GM18511 (cell line): ENCODE data around the gene MTA2.
"Not testable (repeated sequence)": the region's sequence is repeated elsewhere in the genome, so short reads cannot be mapped to it uniquely, and the experiment has no call there.

Experiments
- ATAC-seq: cut with Tn5 transposase; IDR thresholded peaks from one replicate; pipeline ENCODE4 v1.9.1; 2021; ENCODE audit warnings: mild to moderate bottlenecking, moderate library complexity; ENCODE audit not compliant: unreplicated experiment

MTA2 gene

DNA sequence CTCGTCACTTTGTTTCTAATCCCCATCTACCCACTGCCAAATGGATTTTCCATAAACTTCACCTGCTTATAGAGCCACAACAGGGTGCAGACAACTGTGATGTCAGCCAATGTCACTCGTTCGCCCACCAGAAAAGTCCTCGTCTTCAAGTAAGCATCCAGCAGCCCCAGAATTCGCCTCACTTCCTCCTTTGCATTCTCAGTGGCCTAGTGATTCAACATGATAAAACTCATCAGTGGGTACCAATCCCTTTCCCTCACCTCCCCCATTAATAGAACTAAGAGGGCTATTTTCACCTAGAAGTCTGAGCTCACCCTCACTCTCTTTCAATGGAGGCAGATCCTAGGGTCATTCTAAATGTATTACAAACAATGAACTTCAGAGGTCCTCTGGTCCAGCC lies 30.8 kb downstream of the MTA2 start:
- not testable (repeated sequence) for ATAC-seq

GRCh38 chr11:62569611-62570010 lies 32.1 kb downstream of the MTA2 start:
- ATAC-seq: no peak

DNA sequence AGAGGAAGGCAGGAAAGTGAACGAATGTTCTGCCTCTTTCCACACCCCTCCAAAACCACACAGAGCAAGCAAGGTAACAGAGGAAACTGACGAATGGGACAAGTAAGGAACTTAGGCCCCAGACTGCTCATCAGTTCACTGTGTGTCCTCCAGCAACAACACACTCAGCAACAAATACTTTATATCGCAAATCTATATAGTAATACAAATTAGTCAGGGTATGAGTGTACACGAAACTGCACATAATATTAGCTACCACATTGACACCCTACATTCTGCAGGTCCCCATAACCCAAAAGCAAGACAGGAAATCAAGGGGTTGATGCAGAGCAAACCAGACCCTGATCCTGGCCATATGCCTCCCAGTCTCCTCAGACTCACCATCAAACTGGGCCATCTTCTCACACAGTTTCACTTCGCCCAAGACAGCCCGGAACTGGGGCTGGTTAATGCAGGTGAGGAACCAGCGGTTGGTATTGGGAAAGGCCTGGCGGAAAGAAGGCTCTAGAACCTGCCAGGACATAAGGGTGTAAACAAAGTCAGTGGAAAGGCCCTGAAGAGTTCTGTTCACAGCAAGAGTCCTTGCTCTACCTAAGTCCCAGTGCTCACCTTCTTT lies 34.5 kb downstream of the MTA2 start:
- ATAC-seq: no peak

GRCh38 chr11:62566247-62566646 lies 35.4 kb downstream of the MTA2 start:
- no peak for ATAC-seq

DNA sequence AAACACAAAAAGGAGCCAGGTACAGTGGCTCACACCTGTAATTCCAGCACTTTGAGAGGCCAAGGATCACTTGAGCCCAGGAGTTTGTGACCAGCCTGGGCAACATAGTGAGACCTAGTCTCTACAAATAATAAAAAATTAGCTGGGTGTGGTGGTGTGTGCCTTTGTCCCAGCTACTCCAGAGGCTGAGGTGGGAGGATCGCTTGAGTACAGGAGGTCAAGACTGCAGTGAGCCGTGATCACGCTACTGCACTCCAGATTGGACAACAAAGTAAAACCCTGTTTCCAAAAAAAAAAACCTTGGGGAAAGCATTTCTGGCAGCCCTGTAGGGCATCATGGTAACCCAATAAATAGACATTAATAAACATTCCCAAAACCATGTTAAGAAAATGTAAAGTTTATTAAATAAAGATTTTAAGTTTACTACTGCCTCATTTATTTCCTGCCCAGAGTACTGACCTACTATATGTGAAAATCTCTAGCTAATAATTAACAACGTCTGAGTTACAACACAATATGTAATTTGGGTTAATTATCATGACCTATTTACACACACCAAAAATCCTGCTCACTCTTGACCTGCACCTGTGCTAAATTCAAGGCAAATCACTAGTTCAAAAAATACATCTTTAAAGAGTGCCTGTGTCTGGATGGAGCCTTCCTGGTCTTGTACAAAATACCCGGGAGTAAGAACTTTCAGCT lies 36.4 kb downstream of the MTA2 start:
- no peak for ATAC-seq

- not testable (repeated sequence) for ATAC-seq
Measured at GRCh38 chr11:62561677-62562230, 39.9 kb downstream of the MTA2 start.

GRCh38 chr11:62560566-62561103 lies 41.0 kb downstream of the MTA2 start:
- no peak for ATAC-seq

DNA sequence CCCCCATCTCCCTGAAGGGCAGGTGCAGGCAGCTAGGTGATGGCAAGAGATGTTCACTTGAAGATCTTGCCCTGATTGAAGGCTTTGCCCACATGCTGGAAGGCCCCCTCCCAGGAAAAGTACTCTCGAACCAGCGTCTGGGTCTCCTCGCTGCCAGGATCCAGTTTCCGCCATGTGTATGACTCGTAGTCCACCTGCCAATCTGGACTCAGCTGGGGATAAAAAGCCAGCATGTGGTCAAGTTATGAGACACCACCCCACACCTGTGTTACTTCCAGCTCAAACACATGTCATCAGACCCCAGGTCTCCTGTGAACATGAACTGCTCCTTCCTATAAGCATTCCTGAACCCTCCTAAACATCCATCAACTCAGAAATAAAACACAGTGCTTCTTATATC lies 42.0 kb downstream of the MTA2 start:
- ATAC-seq: not testable (repeated sequence)

DNA sequence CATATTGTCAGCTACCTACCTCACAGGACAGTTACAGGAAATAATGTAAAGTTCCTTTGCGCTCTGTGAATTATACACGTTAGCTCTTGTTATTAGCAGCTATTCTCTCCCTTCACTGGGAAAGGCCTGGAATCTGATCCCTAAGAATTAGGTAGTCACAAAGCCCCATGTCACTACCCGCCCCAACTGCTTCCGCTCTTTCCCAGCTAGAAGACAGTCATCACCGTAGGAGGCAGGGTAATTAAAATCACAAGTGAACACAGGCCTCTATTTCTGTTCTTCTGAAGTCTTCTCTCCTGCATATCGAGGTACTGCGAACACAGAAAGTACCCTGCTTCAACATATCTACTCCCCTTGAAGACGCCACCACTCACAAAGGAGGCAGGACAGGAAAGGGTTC lies 42.5 kb downstream of the MTA2 start:
- no peak for ATAC-seq

GRCh38 chr11:62558669-62559068 lies 43.0 kb downstream of the MTA2 start:
- ATAC-seq: no peak

GRCh38 chr11:62556875-62557631 lies 44.6 kb downstream of the MTA2 start:
- peak; percentile 40 for ATAC-seq

DNA sequence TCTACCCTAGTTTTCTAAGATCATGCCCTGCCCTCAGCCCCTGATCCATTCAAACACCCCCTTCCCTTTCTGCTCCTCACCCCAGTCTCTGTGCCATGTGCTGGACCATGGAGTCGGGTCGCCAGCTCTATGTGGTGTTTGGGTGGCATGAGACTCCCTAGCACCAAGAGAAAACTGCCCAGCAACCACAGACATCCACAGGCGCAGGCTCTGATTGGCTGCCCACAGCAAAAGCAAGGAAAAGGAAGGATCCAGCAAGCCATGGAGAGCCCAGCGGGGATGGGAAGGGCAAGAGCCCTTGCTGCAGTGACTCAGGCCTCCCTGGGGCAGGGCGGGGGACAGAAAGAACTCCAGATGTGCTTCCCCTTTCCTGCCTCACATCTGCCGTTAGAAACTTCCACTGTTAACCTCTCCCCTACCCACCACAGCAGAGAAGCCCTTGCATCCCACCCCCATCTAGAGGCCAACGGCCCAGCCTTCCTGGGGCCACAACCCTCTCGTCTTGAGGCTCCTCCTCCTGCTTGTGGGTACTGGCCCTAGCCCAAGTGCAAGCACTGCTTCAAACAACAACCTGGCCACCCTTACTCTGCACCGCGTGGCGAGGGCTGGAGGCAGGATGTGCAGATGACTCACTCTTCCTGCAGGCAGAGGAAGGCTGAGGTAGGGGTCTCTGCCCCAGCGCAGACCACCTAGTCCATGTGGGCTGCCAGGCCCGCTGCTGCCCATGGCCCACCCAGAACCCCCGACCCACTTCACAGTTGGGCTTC lies 45.4 kb downstream of the MTA2 start:
- peak; percentile 56 for ATAC-seq

DNA sequence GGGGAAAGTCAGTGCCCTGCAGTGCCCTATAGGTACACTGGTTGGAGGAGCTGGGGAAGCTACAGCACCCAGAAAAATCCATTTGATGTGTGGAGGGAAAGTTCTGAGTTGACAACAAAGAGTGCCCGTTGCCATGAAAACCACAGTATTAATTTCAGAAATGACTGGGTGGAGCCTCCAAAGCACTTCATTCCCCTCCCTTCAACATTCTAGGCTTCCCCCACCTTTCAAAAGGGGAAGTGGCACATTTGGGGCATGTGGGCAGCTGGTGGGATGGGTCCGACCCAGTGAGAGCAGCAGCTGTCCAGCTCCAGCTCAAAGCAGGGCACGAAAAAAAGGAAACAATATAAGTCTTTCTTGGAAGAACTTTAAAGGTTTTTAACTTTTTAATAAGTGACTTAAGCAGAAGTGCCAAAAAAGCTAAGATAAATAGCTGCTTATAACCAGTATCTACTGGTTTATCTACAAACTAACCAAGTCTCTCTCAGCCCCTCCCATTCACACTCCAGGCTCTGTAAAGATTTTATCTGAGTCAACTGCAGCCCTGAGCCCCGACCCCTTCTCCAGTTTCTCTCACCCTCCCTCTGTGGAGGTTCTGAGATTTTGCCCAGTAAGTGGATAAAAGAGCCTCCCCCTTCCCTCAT lies 46.1 kb downstream of the MTA2 start:
- peak; percentile 56 for ATAC-seq

GRCh38 chr11:62554387-62555167 lies 47.1 kb downstream of the MTA2 start:
- no peak for ATAC-seq

GRCh38 chr11:62553839-62554361 lies 47.8 kb downstream of the MTA2 start:
- ATAC-seq: no peak

- ATAC-seq: no peak
Measured at GRCh38 chr11:62553080-62553838, 48.4 kb downstream of the MTA2 start.

GRCh38 chr11:62552485-62553079 lies 49.1 kb downstream of the MTA2 start:
- ATAC-seq: no peak

GRCh38 chr11:62550478-62550877 lies 51.2 kb downstream of the MTA2 start:
- ATAC-seq: not testable (repeated sequence)
